Sigmoid colon (tissue), 4 donors: ENCODE results near the gene TSPAN9.

Experiments
- EP300 ChIP-seq, 4 donors: sonication (generic); formaldehyde crosslinking; IDR thresholded peaks; one replicate each; pipeline ENCODE4 v1.6.1; 2017; ENCODE audit warnings: antibody characterized with exemption in 4 of 4
- POLR2A ChIP-seq, 2 donors: fragments of 450-650 bp; IDR thresholded peaks; one replicate each; pipeline ENCODE4 v1.6.1; 2016; ENCODE audit warnings: antibody characterized with exemption in 2 of 2, mild to moderate bottlenecking in 2 of 2, moderate library complexity in 2 of 2
- TF ChIP-seq, protein P1 (sequence below), 4 experiments: fragments of 450-650 bp in 3 of 4; fragments of 200-600 bp in 1 of 4; IDR thresholded peaks; one replicate each; pipeline ENCODE4 v1.5.1; 2016 to 2019; ENCODE audit warnings: antibody characterized with exemption in 4 of 4, mild to moderate bottlenecking in 3 of 4, moderate library complexity in 2 of 4

DNA sequence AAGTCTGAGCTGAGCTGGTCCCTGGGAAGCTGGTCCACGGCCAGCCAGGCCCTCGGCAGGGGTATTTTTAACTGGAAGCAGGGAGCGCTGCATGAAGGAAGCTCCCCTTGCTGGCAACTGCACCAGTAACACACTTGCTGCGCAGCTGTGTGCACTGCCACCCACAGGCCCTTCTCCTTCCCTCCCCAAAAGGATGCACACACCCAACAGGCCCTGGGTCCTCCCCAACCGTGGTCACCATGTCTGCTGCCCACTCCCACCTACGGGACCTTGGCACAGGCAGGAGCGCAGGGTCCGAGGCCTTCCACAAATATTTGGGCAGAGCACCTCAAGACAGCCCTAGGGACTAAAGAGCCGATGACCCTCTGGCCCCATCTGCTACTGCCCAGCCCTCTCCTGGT is 256.8 kb downstream of the TSPAN9 start:
- TF ChIP-seq POLR2A (IDR thresholded peaks at IDR 0.05) (no peak), EP300 (IDR thresholded peaks at IDR 0.05) (no peak)
- TF ChIP-seq, protein P1, sequence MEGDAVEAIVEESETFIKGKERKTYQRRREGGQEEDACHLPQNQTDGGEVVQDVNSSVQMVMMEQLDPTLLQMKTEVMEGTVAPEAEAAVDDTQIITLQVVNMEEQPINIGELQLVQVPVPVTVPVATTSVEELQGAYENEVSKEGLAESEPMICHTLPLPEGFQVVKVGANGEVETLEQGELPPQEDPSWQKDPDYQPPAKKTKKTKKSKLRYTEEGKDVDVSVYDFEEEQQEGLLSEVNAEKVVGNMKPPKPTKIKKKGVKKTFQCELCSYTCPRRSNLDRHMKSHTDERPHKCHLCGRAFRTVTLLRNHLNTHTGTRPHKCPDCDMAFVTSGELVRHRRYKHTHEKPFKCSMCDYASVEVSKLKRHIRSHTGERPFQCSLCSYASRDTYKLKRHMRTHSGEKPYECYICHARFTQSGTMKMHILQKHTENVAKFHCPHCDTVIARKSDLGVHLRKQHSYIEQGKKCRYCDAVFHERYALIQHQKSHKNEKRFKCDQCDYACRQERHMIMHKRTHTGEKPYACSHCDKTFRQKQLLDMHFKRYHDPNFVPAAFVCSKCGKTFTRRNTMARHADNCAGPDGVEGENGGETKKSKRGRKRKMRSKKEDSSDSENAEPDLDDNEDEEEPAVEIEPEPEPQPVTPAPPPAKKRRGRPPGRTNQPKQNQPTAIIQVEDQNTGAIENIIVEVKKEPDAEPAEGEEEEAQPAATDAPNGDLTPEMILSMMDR (IDR thresholded peaks at IDR 0.05), result no peak
